HEK293T (cell line): ENCODE results near the gene CAPN5.
"Not testable (repeated sequence)": the region's sequence is repeated elsewhere in the genome, so short reads cannot be mapped to it uniquely, and the experiment has no call there.

Source experiments
- CTCF ChIA-PET: fragments of 350-600 bp; formaldehyde crosslinking; extraction: SDS; loops from one replicate; lab custom pipeline; 2021; ENCODE audit warnings: antibody characterized with exemption, inconsistent platforms; lab: Yijun Ruan, JAX
- POLR2A ChIA-PET: fragments of 350-600 bp; formaldehyde crosslinking; extraction: SDS; loops from one replicate; lab custom pipeline; 2020; ENCODE audit warnings: antibody characterized with exemption, inconsistent platforms; lab: Yijun Ruan, JAX
- DNase-seq: peaks from one replicate; pipeline ENCODE4 v3.0.0; 2012; ENCODE audit warnings: mixed read lengths; ENCODE audit errors: extremely low spot score
- ARNT ChIP-seq: fragments of 450-650 bp; IDR thresholded peaks from 2 replicates; pipeline ENCODE4 v1.6.1; 2017; ENCODE audit warnings: mild to moderate bottlenecking
- BHLHE40 ChIP-seq: fragments of 450-650 bp; IDR thresholded peaks from 2 replicates; pipeline ENCODE4 v1.6.1; 2016; ENCODE audit warnings: mild to moderate bottlenecking, moderate library complexity, borderline replicate concordance
- CTBP1 ChIP-seq: fragments of 450-650 bp; IDR thresholded peaks from 2 replicates; pipeline ENCODE4 v1.6.1; 2016; ENCODE audit warnings: borderline replicate concordance
- ELF4 ChIP-seq: fragments of 450-650 bp; IDR thresholded peaks from 2 replicates; pipeline ENCODE4 v1.6.1; 2017; ENCODE audit warnings: antibody characterized with exemption
- FOXA1 ChIP-seq: fragments of 450-650 bp; IDR thresholded peaks from 2 replicates; pipeline ENCODE4 v1.6.1; 2016; ENCODE audit warnings: mild to moderate bottlenecking
- FOXK2 ChIP-seq: fragments of 450-650 bp; IDR thresholded peaks from 2 replicates; pipeline ENCODE4 v1.6.1; 2016; ENCODE audit warnings: mild to moderate bottlenecking
- FOXM1 ChIP-seq: fragments of 450-650 bp; IDR thresholded peaks from 2 replicates; pipeline ENCODE4 v1.6.1; 2017; ENCODE audit warnings: mild to moderate bottlenecking, borderline replicate concordance
- HDGF ChIP-seq: fragments of 450-650 bp; IDR thresholded peaks from 2 replicates; pipeline ENCODE4 v1.6.1; 2017; ENCODE audit warnings: antibody characterized with exemption, borderline replicate concordance
- L3MBTL2 ChIP-seq: fragments of 450-650 bp; conservative IDR thresholded peaks from 2 replicates; pipeline ENCODE4 v1.6.1; 2016; ENCODE audit warnings: mild to moderate bottlenecking
- LEF1 ChIP-seq: fragments of 450-650 bp; IDR thresholded peaks from 2 replicates; pipeline ENCODE4 v1.6.1; 2017; ENCODE audit warnings: mild to moderate bottlenecking, borderline replicate concordance
- NFRKB ChIP-seq: fragments of 450-650 bp; IDR thresholded peaks from 2 replicates; pipeline ENCODE4 v1.6.1; 2016; ENCODE audit warnings: mild to moderate bottlenecking, moderate library complexity
- SP1 ChIP-seq: fragments of 450-650 bp; IDR thresholded peaks from 2 replicates; pipeline ENCODE4 v1.6.1; 2017
- SUZ12 ChIP-seq: fragments of 450-650 bp; IDR thresholded peaks from 2 replicates; pipeline ENCODE4 v1.6.1; 2016; ENCODE audit warnings: mild to moderate bottlenecking
- TARDBP ChIP-seq: fragments of 450-650 bp; IDR thresholded peaks from 2 replicates; pipeline ENCODE4 v1.6.1; 2016
- ZNF384 ChIP-seq: fragments of 450-650 bp; IDR thresholded peaks from 2 replicates; pipeline ENCODE4 v1.6.1; 2016
- TF ChIP-seq, protein P1 (sequence below): fragments of 450-650 bp; IDR thresholded peaks from 2 replicates; pipeline ENCODE4 v1.6.1; 2016

CAPN5 gene

GRCh38 chr11:77046060-77046501 lies 20.7 kb upstream of the CAPN5 start:
- ChIA-PET POLR2A (no interaction called here), CTCF (interaction anchor here (1.0 to 2.1 kb wide), 5 partner anchors 25 to 312 kb away, joined by 3 to 10 read pairs (median 4); no protein-coding TSS in a partner anchor)
- DNase-seq, result peak; percentile 76
- no peak for TF ChIP-seq LEF1
- no peak for TF ChIP-seq FOXM1
- TF ChIP-seq, protein P1, sequence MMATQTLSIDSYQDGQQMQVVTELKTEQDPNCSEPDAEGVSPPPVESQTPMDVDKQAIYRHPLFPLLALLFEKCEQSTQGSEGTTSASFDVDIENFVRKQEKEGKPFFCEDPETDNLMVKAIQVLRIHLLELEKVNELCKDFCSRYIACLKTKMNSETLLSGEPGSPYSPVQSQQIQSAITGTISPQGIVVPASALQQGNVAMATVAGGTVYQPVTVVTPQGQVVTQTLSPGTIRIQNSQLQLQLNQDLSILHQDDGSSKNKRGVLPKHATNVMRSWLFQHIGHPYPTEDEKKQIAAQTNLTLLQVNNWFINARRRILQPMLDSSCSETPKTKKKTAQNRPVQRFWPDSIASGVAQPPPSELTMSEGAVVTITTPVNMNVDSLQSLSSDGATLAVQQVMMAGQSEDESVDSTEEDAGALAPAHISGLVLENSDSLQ, result no peak
- TF ChIP-seq FOXK2, result no peak
- TF ChIP-seq ZNF384, result no peak

DNA sequence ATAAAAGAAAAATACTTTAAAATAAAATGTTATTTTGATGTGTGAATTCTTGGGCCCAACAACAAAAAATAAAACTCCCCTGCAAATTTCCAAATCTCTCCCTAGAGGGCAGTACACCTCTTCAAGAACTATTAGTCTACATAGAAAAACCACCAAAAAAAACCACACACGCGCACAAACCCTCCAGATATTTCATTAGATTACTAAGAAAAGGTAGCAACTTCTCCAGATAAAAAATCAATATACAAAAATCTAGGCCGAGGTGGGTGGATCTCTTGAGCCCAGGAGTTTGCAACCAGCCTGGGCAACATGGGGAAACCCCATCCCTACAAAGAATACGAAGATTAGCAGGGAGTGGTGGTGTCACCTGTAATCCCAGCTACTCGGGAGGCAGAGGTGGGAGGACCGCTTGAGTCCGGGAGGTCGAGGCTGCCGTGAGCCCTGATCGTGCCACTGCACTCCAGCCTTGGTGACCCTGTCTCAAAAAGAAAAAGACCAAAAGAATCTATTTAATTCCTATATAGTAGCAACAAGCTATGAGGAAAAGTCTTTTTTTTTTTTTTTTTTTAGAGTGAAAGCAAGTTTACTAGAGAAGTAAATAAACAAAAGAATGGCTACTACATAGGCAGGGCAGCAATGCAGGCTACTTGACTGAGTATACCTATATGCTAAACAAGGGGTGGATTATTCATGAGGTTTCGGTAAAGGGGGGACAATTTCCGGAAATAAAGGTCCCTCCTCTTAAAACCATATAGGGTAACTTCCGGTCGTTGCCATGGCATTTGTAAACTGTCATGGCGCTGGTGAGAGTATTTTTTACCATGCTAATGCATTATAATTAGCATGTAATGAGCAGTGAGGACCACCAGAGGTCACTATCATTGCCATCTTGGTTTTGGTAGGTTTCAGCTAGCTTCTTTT lies 19.5 kb upstream of the CAPN5 start:
- TF ChIP-seq ZNF384 (peak; percentile 99), L3MBTL2 (peak; percentile 31), ARNT (no peak), FOXK2 (no peak), HDGF (no peak)
- TF ChIP-seq, protein P1, result peak; percentile 25; the same call in 1 of the 2 replicates
- POLR2A ChIA-PET, result interaction anchor here (1.0 kb wide), 1 partner anchor 19 kb away, joined by 3 read pairs; the partner anchor contains the start of gene CAPN5
- CTCF ChIA-PET, result interaction anchor here (0.6 to 1.4 kb wide), 12 partner anchors 13 to 292 kb away, joined by 3 to 7 read pairs (median 3); partner anchors contain the start of gene B3GNT6
- DNase-seq, result peak; percentile 53

- POLR2A ChIA-PET, DNase-seq: not testable (repeated sequence)
- CTCF ChIA-PET, result interaction anchor here (0.6 to 1.4 kb wide), 8 partner anchors 14 to 1250 kb away, joined by 3 to 7 read pairs (median 3); partner anchors contain the start of gene B3GNT6
Measured at GRCh38 chr11:77047928-77048446, 18.8 kb upstream of the CAPN5 start.

DNA sequence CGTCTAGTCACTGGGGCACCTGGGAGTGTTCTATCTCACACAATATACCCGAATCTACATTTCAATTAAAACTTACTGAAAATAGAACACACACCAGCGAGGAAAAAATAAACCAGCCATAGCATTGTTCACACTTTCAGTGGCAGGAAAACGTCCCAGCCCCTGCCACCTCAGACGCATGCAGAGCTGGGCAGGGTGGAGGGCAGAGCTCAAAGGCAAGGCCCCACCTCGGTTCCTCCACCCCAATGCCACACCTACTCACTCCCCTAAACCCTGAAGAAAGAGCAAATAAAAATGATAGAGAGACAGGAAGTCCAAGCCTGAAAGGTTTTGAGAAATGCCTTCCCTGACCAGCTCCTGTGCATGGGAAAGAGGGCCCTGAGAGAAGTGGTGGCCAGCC lies 17.7 kb upstream of the CAPN5 start:
- POLR2A ChIA-PET, result no interaction called here
- TF ChIP-seq CTBP1 (no peak), TARDBP (no peak), ZNF384 (no peak), ARNT (no peak), NFRKB (no peak)
- DNase-seq, result no peak
- CTCF ChIA-PET, result interaction anchor here (0.6 kb wide), 1 partner anchor 42 kb away, joined by 3 read pairs; no protein-coding TSS in a partner anchor

- ChIA-PET CTCF (no interaction called here), POLR2A (no interaction called here)
- TF ChIP-seq CTBP1, result no peak
- no peak for TF ChIP-seq TARDBP
- TF ChIP-seq NFRKB, result no peak
- no peak for TF ChIP-seq ARNT
- no peak for TF ChIP-seq ZNF384
- no peak for TF ChIP-seq ELF4
- no peak for TF ChIP-seq FOXK2
- no peak for TF ChIP-seq BHLHE40
- TF ChIP-seq FOXA1, result no peak
- DNase-seq, result no peak
Measured at GRCh38 chr11:77051511-77051910, 15.3 kb upstream of the CAPN5 start.

GRCh38 chr11:77052518-77052917 lies 14.3 kb upstream of the CAPN5 start:
- ChIA-PET POLR2A (no interaction called here), CTCF (no interaction called here)
- TF ChIP-seq ELF4 (no peak), L3MBTL2 (no peak), LEF1 (no peak), SP1 (no peak), FOXA1 (no peak), ZNF384 (no peak), TARDBP (no peak), CTBP1 (no peak), HDGF (no peak), SUZ12 (no peak), FOXM1 (no peak), NFRKB (no peak), ARNT (no peak), BHLHE40 (no peak), FOXK2 (no peak)
- TF ChIP-seq, protein P1, result no peak
- no peak for DNase-seq
